Myocyte (in vitro differentiated cells): ENCODE data around the gene AXIN1. TPM values are rescaled to one million over a fixed set of nuclear protein-coding genes. Genes with fewer than 3 reads are reported as not detected.
"Not testable (repeated sequence)": the region's sequence is repeated elsewhere in the genome, so short reads cannot be mapped to it uniquely, and the experiment has no call there.

ENCODE experiments used
- DNase-seq: peaks from one replicate; pipeline ENCODE4 v3.0.0-alpha.2; 2012; ENCODE audit warnings: low read depth
- total RNA-seq: library from RNA; depleted of rRNA; stranded (reverse); fragments of >200 nt; gene quantifications from 2 replicates; pipeline ENCODE4 v1.2.3, GENCODE V29; 2014

The AXIN1 gene
- total RNA-seq, 1 donor from 2014 or later, result 26.1 TPM

DNA sequence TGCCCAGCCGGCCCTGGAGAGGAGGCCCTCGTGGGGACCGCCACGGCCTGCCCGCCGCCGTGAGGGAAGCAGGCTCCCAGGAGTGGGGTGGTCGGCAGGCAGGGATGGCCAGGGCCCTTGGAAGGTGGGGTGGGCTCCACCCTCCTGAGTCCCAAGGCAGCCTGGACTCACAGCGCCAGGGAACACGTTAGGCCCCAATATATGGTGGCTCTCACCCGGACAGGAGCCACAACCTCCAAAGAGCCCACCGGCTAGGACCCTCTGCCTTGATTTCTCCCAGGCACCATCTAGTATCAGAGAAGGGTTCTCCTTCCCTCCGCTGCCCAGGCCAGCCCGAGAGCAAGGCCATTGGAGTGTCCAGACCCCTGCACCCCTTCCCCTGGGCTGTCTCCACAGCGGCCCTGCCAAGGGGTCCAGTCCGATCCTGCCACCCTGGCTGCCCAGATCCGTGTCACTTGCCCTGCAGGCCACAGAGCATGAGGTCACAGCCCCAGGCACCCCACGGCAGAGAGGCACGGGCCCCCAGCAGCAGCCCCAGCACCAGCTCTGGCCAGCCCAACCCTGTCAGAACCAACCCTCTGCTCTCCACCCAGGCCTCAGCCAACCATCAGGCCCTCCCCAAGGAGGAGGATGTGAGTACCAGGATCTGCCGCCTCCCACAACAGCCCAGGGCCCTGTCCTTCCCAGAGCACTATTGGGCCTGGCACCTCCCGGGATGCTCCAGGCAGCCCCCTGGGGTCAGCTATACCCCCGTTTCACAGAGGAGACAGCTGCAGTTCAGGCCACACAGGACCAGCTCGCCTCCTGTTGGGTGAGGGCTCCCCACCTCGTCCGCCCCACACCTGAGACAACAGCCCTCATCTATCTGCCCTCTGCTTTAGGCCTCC, 1.1 kb upstream of the AXIN1 start:
- no peak for DNase-seq

DNA sequence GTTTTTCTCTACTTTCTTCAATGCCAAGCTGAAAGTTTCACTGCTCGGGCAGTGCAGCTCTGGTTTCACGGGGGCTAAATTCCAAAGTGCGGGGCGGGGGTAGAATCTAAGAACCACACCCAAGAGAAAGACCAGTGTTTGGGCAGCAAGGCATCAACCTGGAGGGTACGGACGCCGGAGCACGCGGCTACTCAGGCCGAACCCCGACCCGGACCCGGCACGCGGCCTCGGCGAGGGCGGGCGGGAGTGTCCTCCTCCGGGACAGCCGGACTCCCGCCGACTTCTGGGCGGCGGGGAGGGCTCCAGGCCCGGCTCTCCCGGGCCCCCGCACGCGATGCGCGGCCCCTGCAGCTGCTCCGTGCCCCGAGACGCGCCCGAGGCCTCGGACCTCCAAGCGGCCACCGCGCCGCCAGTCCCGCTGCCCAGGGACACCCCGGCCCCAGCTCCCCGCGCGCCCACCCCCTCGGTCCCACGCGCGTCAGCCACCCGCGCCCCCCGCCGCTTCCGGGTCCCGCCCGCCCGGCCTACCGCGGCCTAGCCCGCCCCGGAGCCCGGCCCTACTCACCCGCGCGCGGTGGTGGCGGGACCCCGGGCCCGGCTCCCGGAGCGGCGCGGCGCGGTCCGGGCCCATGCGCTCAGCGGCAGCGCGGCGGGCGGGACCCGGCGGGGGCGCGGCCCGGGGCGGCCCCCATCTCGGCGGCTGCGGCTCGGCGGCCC, 561 bp downstream of the AXIN1 start:
- DNase-seq, result peak; percentile 44

DNA sequence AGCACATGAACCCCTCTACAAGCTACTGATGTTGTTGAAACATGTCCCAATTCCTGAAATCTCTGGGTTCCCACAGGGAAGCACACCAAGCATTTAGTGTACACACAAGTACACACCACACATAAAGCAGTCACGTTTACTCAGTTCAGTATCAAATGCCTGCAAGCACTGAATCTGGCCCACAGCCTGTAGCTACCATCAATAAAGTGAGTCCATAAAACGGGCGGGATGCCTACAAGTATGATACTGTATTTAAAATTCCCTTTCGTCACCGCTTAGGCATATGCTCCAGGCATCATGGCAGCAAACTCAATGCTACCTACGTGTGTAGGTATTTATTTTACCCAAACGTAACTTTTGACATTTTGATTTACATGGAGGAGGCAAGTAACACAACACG, 2.3 kb downstream of the AXIN1 start:
- no peak for DNase-seq

DNA sequence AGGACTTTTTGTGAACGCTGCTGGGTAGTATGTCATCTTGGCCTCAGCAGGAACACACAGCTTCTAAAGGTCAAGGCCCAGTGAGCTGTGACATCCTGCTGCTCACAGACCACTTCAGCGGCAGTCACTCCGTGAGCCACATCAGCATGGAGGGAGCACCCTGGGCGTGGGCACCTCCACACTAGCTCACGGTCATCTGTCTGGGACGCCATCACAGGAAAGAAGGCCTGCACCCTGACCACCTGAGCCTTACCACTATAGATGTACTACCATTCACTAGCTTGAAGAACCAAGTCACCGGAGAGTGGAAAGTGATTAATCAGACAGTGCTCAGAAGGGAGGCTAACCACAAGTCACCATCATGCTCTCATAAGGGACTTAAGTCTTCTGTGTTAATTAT, 3.3 kb downstream of the AXIN1 start:
- no peak for DNase-seq

DNA sequence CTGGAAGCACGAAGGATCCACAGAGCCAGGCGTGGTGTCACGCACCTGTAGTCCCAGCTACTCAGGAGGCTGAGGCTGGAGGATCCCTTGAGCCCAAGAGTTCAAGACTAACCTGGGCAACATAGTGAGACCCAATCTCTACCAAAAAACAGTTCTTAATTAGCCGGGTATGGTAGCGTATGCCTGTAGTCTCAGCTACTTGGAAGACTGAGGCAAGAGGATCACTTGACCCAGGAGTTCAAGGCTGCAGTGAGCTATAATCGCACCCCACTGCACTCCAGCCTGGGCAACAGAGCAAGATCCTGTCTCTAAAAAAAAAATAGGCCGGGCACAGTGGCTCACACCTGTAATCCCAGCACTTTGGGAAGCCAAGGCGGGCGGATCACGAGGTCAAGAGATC, 4.0 kb downstream of the AXIN1 start:
- not testable (repeated sequence) for DNase-seq

DNA sequence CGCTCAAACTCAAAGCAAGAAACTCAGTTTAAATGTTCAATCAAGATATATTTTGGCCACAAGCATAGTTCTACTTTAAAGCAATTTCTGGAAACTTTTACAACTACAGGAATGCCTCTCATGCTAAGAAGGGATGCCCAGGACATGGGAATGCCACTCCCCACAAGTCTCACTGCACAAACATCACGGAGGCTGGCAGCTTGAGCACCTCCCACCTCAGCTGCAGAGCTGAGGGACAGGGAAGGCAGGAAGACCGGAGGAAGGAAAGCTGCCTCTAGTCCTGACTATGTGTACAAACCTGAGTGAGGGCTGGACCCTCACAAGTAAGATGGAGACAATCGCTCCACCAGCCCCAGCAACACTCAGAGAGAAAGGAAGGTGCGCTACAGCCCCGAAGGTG, 5.3 kb downstream of the AXIN1 start:
- no peak for DNase-seq

DNA sequence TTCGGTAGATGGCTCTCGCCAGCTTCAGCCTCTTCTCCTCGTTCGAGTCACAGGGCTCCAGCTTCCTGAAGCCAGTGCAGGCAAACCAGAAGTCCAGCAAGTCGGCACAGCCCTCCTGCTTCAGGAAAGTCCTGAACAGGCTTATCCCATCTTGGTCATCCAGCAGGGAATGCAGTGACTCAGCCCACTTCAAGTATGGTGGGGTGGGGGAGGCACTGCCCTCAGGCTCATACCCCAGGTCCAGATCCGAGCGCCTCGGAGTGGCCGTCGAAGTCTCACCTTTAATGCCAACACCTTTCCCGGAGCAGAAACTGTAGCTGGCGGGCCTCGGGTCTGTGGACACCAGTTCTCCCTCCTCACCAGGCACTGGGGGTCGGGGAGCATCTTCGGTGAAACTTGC, 5.9 kb downstream of the AXIN1 start:
- no peak for DNase-seq

DNA sequence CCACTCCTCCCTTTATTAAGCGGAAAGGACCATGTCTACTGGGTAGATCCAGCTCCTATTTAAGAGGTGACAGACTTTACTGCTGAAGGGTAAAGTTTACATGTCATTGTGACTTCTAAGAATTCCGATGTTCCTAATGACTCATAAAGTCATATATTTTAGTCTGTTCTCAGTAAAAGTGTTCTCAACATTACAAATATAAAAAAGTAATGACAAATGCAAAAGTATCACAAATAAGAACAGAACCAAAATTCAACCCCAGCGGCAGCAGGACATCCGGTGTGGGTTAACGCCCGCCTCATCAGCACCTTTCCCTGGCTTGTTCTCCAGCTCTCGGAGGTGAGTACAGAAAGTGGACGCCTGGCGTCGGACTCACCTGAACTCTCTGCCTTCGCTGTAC, 6.8 kb downstream of the AXIN1 start:
- DNase-seq, result no peak

DNA sequence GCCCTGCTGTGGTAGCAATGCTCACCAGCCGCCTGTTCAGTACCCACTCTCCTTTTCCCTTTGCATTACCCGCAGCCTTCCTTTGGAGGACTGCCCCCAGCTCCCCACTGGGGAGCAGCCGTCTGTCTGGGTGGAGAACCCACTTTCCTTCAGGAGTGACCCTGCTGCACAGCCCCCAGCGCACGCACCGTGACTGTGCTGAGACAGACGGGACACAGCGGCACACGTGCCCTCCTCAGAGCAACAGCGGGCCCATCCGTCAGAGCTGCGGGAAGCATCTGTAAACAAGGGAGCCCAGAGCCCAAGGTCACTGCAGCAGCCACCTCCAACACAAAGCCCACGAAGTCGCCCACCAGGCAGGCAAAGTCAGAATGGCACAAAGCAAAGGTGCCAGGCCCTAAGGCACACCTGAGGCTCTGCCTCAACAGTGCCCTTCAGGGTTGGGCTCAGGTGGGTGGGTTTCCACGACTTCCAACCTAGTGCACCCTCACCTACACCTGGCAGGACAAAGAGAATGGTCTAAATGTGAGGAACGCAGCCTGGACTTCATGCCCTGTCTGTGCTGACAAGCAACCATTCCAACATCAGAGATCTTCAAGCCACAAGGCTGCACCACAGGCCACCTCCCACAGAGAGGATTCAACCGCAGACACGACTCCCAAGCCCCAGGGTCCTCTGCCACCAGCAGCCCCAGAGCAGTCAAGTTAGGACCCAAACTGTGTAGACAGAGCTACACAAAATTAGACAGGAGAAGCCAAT, 9.9 kb downstream of the AXIN1 start:
- DNase-seq, result no peak

DNA sequence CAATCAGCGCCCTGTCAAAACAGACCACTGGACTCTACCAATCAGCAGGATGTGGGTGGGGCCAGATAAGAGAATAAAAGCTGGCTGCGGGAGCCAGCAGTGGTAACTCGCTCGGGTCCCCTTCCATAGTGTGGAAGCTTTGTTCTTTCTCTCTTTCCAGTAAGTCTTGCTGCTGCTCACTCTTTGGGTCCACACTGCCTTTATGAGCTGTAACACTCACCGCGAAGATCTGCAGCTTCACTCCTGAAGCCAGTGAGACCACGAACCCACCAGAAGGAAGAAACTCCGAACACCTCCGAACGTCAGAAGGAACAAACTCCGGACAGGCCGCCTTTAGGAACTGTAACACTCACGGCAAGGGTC, 10.6 kb downstream of the AXIN1 start:
- not testable (repeated sequence) for DNase-seq

DNA sequence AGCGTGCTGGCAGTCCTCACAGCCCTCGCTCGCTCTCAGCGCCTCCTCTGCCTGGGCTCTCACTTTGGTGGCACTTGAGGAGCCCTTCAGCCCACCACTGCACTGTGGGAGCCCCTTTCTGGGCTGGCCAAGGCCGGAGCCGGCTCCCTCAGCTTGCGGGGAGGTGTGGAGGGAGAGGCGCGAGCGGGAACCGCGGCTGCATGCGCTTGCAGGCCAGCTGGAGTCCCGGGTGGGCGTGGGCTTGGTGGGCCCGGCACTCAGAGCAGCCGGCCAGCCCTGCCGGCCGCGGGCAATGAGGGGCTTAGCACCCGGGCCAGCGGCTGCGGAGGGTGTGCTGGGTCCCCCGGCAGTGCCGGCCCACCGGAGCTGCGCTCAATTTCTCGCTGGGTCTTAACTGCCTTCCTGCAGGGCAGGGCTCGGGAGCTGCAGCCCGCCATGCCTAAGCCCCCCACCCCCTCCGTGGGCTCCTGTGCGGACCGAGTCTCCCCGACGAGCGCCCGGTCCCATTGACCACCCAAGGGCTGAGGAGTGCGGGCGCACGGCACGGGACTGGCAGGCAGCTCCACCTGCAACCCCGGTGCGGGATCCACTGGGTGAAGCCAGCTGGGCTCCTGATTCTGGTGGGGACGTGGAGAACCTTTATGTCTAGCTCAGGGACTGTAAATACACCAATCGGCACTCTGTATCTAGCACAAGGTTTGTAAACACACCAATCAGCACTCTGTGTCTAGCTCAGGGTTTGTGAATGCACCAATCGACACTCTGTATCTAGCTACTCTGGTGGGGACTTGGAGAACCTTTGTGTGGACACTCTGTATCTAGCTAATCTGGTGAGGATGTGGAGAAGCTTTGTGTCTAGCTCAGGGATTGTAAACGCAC, 11.2 kb downstream of the AXIN1 start:
- DNase-seq, result not testable (repeated sequence)

DNA sequence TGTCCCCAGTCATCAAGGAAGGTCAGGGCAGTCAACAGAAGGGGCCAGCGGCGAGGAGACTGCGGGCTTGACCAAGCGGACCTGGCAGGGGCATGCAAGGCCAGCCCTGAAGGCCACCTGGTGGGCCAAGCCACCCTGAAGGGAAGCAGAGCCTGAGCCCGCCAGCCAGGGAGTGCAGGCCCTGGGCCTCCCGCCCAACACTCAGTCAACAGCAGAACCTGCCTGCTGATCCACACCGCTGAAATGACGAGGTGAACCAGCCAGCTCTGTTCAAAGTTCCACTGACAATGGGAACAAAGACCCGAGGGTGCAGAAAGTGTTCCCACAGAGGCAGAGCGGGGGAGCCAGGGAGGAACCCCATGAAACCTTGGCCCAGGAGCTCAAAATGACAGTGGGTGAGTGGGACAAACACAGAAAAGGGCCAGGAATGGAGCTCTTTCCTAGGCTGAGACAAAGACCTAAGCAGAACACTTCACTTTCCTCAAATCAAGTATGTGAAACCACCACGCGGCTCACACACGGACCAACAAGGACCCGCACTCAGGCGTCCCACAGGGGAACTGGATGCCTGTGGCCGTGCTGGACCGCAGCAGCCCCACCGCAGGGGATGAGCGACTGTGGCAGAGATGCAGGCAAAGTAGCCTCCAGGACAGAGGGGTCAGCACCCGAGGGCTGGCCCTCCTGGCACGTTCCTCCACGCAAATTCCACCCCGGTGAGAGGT, 12.0 kb downstream of the AXIN1 start:
- no peak for DNase-seq

DNA sequence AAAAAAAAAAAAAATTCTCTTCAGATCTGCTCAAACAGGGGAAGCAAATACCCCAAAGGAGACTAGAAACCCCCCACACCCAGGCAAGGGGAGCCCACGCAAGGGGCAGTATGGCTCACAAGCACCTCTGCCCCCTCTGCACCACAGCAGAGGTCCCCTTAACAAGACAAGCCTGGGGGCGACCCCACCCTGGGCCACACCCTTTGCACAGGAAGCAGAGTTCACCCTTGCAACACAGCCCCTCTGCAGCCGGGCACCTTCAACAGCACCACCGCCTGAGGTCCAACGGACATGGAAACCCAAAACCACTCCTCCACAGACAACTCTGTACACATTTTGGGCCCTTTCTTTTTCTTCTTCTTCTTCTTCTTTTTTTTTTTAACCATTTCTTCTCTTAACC, 12.8 kb downstream of the AXIN1 start:
- DNase-seq, result no peak

DNA sequence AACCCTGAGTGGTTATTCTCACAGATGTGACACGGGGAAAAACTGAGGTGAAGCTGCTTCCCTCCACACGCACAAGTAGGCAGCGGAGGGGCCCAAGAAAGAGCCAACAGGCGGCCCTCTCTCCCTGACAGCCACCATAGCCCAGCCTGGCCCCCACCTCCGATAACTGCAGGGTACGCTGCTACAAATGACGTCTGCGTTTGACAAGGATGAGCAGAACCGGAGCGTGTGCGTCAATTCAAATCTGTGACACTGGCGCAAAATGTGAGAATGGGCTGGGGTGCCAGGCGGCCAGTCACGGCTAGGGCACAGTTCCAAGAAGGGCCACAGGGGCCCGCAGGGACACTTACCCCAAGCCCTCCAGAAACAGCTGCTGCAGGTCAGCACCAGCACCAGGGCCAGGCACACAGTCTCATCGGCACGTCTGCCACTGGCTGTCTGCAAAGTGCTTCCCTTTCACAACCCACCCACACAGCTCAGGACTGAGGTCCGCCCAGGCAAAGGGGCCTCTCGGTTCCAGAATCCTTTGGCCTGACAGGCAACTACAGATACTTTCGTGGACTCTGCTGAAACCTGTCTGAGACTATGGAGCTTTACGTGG, 14.4 kb downstream of the AXIN1 start:
- DNase-seq, result no peak

DNA sequence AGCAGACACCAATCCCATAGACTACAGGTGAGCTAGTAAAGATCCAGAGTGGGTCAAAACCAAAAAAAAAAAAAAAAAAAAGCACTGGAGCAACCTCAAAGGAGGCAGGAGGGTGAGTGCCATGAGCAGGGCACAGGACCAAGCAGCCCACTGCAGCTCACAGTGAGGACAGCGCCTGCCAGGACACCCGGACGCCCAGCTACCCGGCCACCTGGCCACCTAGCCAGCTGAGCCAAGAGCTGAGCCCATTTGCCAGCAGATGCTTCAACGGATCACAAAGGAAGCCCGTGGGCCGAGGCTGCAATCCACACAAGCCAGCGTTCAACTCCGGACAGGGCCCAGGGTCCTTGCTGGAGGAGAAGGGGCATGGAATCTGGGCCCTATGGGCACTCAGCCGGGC, 15.1 kb downstream of the AXIN1 start:
- no peak for DNase-seq

DNA sequence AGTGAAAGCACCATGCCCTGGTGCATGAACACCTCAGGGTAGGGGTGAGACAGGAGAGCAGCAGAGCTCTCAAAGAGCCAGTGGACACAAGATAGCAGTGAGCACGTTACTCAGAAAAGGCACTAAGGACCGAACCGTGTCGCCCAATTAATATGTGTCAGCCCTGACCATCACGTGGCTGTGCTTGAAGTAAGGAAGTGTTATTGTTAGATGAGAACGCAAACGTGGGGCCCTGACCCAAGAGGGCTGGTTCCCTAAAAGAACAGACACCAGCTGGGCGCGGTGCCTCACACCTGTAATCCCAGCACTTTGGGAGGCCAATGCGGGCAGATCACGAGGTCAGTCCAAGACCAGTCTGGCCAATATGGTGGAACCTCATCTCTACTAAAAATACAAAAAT, 16.3 kb downstream of the AXIN1 start:
- DNase-seq, result no peak

DNA sequence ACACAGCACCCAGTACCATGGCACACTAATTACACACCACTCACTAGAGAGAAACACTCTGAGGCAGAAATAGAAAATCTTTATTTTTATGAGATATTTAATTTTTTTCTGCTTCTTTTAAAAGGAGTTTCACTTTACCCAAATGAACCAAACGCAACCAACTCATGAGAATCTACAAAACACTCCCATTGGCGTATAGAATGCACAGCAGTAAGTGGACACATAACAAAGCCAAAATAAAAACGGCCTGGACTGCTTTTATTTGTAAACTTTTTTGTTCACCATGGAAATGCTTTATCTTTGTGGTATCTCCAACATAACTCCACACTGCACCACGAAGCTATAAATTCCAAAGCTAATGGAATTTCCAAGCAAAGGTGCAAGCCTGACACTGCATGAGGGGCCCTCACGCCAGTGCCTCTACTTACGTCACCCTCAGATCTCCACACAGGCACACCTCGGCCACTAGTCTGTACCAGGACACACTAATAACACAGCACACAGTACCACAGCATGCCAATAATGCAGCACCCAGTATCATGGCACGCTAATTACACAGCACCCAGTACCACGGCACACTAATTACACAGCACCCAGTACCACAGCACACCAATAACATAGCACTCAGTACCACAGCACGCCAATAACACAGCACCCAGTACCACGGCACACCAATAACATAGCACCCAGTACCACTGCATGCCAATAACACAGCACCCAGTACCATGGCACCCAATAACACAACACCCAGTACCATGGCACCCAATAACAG, 17.5 kb downstream of the AXIN1 start:
- not testable (repeated sequence) for DNase-seq

DNA sequence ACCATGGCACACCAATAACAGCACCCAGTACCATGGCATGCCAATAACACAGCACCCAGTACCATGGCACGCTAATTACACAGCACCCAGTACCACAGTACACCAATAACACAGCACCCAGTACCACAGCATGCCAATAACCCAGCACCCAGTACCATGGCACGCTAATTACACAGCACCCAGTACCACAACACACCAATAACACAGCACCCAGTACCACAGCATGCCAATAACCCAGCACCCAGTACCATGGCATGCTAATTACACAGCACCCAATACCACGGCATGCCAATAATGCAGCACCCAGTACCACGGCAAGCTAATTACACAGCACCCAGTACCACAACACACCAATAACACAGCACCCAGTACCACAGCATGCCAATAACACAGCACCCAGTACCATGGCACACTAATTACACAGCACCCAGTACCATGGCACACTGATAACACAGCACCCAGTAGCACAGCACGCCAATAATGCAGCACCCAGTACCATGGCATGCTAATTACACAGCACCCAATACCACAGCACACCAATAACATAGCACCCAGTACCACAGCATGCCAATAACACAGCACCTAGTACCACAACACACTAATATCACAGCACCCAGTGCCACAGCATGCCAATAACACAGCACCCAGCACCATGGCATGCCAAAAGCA, 18.2 kb downstream of the AXIN1 start:
- not testable (repeated sequence) for DNase-seq
